Measurements from ENCODE around the gene ORC4.

GRCh38 chr2:147998203-147998602 lies 22.3 kb downstream of the ORC4 start:
- TF ChIP-seq ZNF274 (IDR thresholded peaks at IDR 0.05; ENCODE audit: borderline replicate concordance, extremely low read depth, low read length) (no peak), CHD2 (IDR thresholded peaks at IDR 0.05; ENCODE audit: low read length) (no peak)

All from H1 (cell line).